Forelimb muscle (tissue), 1 donor: ENCODE results near the gene EFNA3. TPM values are rescaled to one million over a fixed set of nuclear protein-coding genes. Genes with fewer than 3 reads are reported as not detected.

ENCODE experiments used
- DNase-seq: peaks from one replicate; pipeline ENCODE4 v3.0.0-alpha.2; 2013; ENCODE audit warnings: low read depth
- polyA plus RNA-seq: library from polyadenylated mRNA; unstranded; fragments of 120-200 nt; gene quantifications from one replicate; pipeline ENCODE4 v1.2.1, GENCODE V29; 2013; ENCODE audit not compliant: insufficient read length

Gene EFNA3
- polyA plus RNA-seq, 1 donor = 2.1 TPM

- DNase-seq = no peak
These were observed 11.9 kb upstream of the EFNA3 start for GRCh38 chr1:155066777-155067176.

GRCh38 chr1:155068599-155068998 is 10.0 kb upstream of the EFNA3 start:
- no peak for DNase-seq

GRCh38 chr1:155069551-155070157 is 9.0 kb upstream of the EFNA3 start:
- DNase-seq = no peak

GRCh38 chr1:155070158-155070621 is 8.4 kb upstream of the EFNA3 start:
- no peak for DNase-seq

- DNase-seq = no peak
These were observed 7.7 kb upstream of the EFNA3 start for GRCh38 chr1:155070721-155071569.

- DNase-seq = no peak
These were observed 6.9 kb upstream of the EFNA3 start for GRCh38 chr1:155071701-155072100.

GRCh38 chr1:155072531-155073289 is 5.9 kb upstream of the EFNA3 start:
- DNase-seq = no peak

GRCh38 chr1:155073377-155074242 is 5.0 kb upstream of the EFNA3 start:
- no peak for DNase-seq

GRCh38 chr1:155075535-155075934 is 3.1 kb upstream of the EFNA3 start:
- DNase-seq = no peak

GRCh38 chr1:155076371-155076770 is 2.3 kb upstream of the EFNA3 start:
- no peak for DNase-seq

GRCh38 chr1:155077346-155077745 is 1.3 kb upstream of the EFNA3 start:
- DNase-seq = no peak

GRCh38 chr1:155077758-155078445 is 735 bp upstream of the EFNA3 start:
- DNase-seq = no peak

GRCh38 chr1:155079210-155079486 is 511 bp downstream of the EFNA3 start:
- no peak for DNase-seq

- no peak for DNase-seq
These were observed 1.1 kb downstream of the EFNA3 start for GRCh38 chr1:155079487-155080311.

- DNase-seq = no peak
These were observed 1.9 kb downstream of the EFNA3 start for GRCh38 chr1:155080312-155081228.

GRCh38 chr1:155081472-155082300 is 3.0 kb downstream of the EFNA3 start:
- no peak for DNase-seq

- no peak for DNase-seq
These were observed 3.8 kb downstream of the EFNA3 start for GRCh38 chr1:155082301-155083051.
